Peyer's patch (tissue), 4 donors: ENCODE measurements around the gene RGS19.

ENCODE experiments used
- POLR2A ChIP-seq, 2 donors: fragments of 450-650 bp; IDR thresholded peaks; one replicate each; pipeline ENCODE4 v1.5.1; 2017; ENCODE audit warnings: antibody characterized with exemption in 2 of 2, mild to moderate bottlenecking in 2 of 2, moderate library complexity in 2 of 2
- TF ChIP-seq, protein P1 (sequence below), 6 experiments: fragments of 450-650 bp in 4 of 6; fragments of 200-600 bp in 2 of 6; sonication (generic) in 1 of 6; IDR thresholded peaks; one replicate each; pipeline ENCODE4 v1.5.1; 2017 to 2019; ENCODE audit warnings: antibody characterized with exemption in 6 of 6, mild to moderate bottlenecking in 3 of 6, moderate library complexity in 1 of 6

DNA sequence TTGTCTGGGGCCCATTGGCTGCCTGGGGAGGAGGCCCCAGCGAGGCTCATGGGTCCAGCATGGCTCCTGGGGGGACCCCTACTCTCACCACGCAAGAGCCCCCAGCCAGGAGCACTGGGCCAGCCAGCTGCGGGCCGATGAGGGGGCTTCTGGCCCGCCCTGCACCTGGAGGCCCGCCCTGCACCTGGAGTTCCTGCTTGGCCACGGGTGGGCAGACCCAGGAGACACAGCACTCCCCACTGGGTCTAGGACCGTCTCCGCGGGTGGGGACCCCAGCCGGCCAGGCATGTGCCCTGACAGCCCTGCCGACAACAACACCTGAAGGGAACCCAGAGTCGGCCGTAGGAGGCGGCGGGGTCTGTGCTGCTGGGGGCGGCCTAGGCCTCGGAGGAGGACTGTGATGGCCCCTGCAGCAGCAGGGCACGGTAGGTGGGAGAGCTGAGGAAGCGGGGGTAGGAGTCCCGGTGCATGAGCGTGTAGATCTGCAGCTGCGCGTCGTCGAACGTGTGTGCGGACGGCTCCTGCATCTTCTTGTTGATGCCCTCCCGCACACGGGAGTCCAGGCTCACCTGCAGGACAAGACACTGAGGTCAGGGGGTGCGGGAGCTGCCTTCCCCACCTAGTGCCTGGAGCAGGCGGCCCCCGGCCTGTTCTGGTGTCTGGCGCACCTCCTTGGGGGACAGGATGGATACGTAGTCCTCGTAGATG, 5.7 kb downstream of the RGS19 start:
- TF ChIP-seq, protein P1, sequence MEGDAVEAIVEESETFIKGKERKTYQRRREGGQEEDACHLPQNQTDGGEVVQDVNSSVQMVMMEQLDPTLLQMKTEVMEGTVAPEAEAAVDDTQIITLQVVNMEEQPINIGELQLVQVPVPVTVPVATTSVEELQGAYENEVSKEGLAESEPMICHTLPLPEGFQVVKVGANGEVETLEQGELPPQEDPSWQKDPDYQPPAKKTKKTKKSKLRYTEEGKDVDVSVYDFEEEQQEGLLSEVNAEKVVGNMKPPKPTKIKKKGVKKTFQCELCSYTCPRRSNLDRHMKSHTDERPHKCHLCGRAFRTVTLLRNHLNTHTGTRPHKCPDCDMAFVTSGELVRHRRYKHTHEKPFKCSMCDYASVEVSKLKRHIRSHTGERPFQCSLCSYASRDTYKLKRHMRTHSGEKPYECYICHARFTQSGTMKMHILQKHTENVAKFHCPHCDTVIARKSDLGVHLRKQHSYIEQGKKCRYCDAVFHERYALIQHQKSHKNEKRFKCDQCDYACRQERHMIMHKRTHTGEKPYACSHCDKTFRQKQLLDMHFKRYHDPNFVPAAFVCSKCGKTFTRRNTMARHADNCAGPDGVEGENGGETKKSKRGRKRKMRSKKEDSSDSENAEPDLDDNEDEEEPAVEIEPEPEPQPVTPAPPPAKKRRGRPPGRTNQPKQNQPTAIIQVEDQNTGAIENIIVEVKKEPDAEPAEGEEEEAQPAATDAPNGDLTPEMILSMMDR (IDR thresholded peaks at IDR 0.05), result no peak
- TF ChIP-seq POLR2A (IDR thresholded peaks at IDR 0.05), result no peak
